SU-DHL-6 (cell line): ENCODE results near the gene SLC16A13.

Source experiments
- H2AFZ ChIP-seq: fragments of 200-600 bp; sonication (generic); 2 replicates; pipeline ENCODE4 v1.6.1; 2014; ENCODE audit warnings: low read depth, mild to moderate bottlenecking, moderate library complexity, mixed read lengths, antibody characterized with exemption, low read length; ENCODE audit not compliant: severe bottlenecking
- H3F3A ChIP-seq: fragments of 200-600 bp; shearing (Covaris generic); 2 replicates; pipeline ENCODE4 v1.6.0; 2016; ENCODE audit warnings: antibody characterized with exemption, mild to moderate bottlenecking; ENCODE audit not compliant: insufficient read depth
- H3K27ac ChIP-seq: fragments of 200-600 bp; sonication (generic); 2 replicates; pipeline ENCODE4 v1.5.1; 2016; ENCODE audit warnings: low read depth, mild to moderate bottlenecking, low read length, moderate library complexity, mixed read lengths
- H3K27me3 ChIP-seq: fragments of 200-600 bp; sonication (generic), shearing (Covaris generic); 2 replicates; pipeline ENCODE4 v1.6.0; 2014; ENCODE audit warnings: mild to moderate bottlenecking, low read length
- H3K36me3 ChIP-seq: fragments of 200-600 bp; sonication (generic); 2 replicates; pipeline ENCODE4 v1.6.1; 2014; ENCODE audit warnings: mild to moderate bottlenecking, low read length, mixed read lengths
- H3K4me2 ChIP-seq: fragments of 300-600, 200-600 bp; shearing (Covaris generic), sonication (generic); 2 replicates; pipeline ENCODE4 v1.6.0; 2014; ENCODE audit warnings: low read length, low read depth, mild to moderate bottlenecking; ENCODE audit not compliant: poor library complexity, severe bottlenecking
- H3K4me3 ChIP-seq: fragments of 200-600 bp; sonication (generic); 2 replicates; pipeline ENCODE4 v1.5.1; 2014; ENCODE audit warnings: antibody characterized with exemption, low read length, mild to moderate bottlenecking, mixed read lengths; ENCODE audit not compliant: insufficient read depth, poor library complexity, severe bottlenecking
- H3K79me2 ChIP-seq: fragments of 200-600 bp; sonication (generic); 2 replicates; pipeline ENCODE4 v1.6.1; 2014; ENCODE audit warnings: mild to moderate bottlenecking, low read length, moderate library complexity; ENCODE audit not compliant: insufficient read depth
- H3K9ac ChIP-seq: fragments of 200-600 bp; sonication (generic); 2 replicates; pipeline ENCODE4 v1.7.0; 2014; ENCODE audit warnings: mild to moderate bottlenecking, low read length
- H3K9me2 ChIP-seq: fragments of 200-600 bp; sonication (generic); replicated peaks from 2 replicates; pipeline ENCODE4 v1.6.1; 2014; ENCODE audit warnings: low read length; ENCODE audit not compliant: insufficient read depth
- H3K9me3 ChIP-seq: fragments of 200-600 bp; sonication (generic); 2 replicates; pipeline ENCODE4 v1.6.1; 2014; ENCODE audit warnings: low read length, mixed read lengths; ENCODE audit not compliant: insufficient read depth
- H4K20me1 ChIP-seq: fragments of 200-600 bp; sonication (generic); 2 replicates; pipeline ENCODE4 v1.6.1; 2014; ENCODE audit warnings: low read depth, mild to moderate bottlenecking, antibody characterized with exemption, low read length, moderate library complexity, mixed read lengths
- CTCF ChIP-seq: fragments of 200-600 bp; sonication (generic); IDR thresholded peaks from one replicate; pipeline ENCODE4 v1.5.1; 2017; ENCODE audit warnings: antibody characterized with exemption, mild to moderate bottlenecking, low read length, moderate library complexity; ENCODE audit not compliant: insufficient read depth, poor library complexity, severe bottlenecking
- EZH2phosphoT487 ChIP-seq: fragments of 200-600 bp; sonication (generic), shearing (Covaris generic); conservative IDR thresholded peaks from 2 replicates; pipeline ENCODE4 v1.6.1; 2018; ENCODE audit warnings: mild to moderate bottlenecking, antibody characterized with exemption, low read length, moderate library complexity, mixed read lengths

The SLC16A13 gene

GRCh38 chr17:7041607-7042500 lies 6.0 kb downstream of the SLC16A13 start:
- Histone ChIP-seq H3K79me2 (no peaks in the 10 kb centered on the region), H4K20me1 (no peaks in the 10 kb centered on the region), H3K36me3 (no peaks in the 10 kb centered on the region), H2AFZ (no peak overlapping the region), H3K27me3 (no peaks in the 10 kb centered on the region), H3K9me3 (no peaks in the 10 kb centered on the region), H3K27ac (no peak overlapping the region), H3K4me3 (no peak overlapping the region), H3K9ac (no peak overlapping the region), H3K4me2 (no peak overlapping the region), H3K9me2 (no peaks in the 10 kb centered on the region), H3F3A (no peaks in the 10 kb centered on the region)
- TF ChIP-seq EZH2phosphoT487 (no peak), CTCF (no peak)

- no peaks in the 10 kb centered on the region for H3K36me3 ChIP-seq
- H3K27ac ChIP-seq: no peak overlapping the region
- H2AFZ ChIP-seq: no peak overlapping the region
- H3K9me3 ChIP-seq: no peaks in the 10 kb centered on the region
- no peaks in the 10 kb centered on the region for H3K79me2 ChIP-seq
- no peak overlapping the region for H3K4me2 ChIP-seq
- no peaks in the 10 kb centered on the region for H4K20me1 ChIP-seq
- TF ChIP-seq EZH2phosphoT487: no peak
- TF ChIP-seq CTCF: no peak
- H3F3A ChIP-seq: no peaks in the 10 kb centered on the region
- H3K9me2 ChIP-seq: no peaks in the 10 kb centered on the region
- H3K9ac ChIP-seq: no peak overlapping the region
- no peaks in the 10 kb centered on the region for H3K27me3 ChIP-seq
- no peak overlapping the region for H3K4me3 ChIP-seq
Observed at GRCh38 chr17:7042501-7043181, 6.8 kb downstream of the SLC16A13 start.

- Histone ChIP-seq H3K9ac (no peak overlapping the region), H3F3A (no peaks in the 10 kb centered on the region), H3K79me2 (no peaks in the 10 kb centered on the region), H3K27me3 (no peaks in the 10 kb centered on the region), H3K9me3 (no peaks in the 10 kb centered on the region), H3K9me2 (no peaks in the 10 kb centered on the region), H3K4me2 (no peak overlapping the region), H4K20me1 (no peaks in the 10 kb centered on the region), H3K4me3 (no peak overlapping the region), H3K36me3 (no peaks in the 10 kb centered on the region), H2AFZ (no peak overlapping the region), H3K27ac (no peak overlapping the region)
- TF ChIP-seq CTCF: no peak
- no peak for TF ChIP-seq EZH2phosphoT487
Observed at GRCh38 chr17:7043182-7043496, 7.3 kb downstream of the SLC16A13 start.
